HG03045 (cell line): Measurements from ENCODE around the gene TOMM6.

Experiments used
- ATAC-seq: cut with Tn5 transposase; IDR thresholded peaks from one replicate; pipeline ENCODE4 v1.9.1; 2021; ENCODE audit warnings: mild to moderate bottlenecking, moderate library complexity; ENCODE audit not compliant: unreplicated experiment

The TOMM6 gene

DNA sequence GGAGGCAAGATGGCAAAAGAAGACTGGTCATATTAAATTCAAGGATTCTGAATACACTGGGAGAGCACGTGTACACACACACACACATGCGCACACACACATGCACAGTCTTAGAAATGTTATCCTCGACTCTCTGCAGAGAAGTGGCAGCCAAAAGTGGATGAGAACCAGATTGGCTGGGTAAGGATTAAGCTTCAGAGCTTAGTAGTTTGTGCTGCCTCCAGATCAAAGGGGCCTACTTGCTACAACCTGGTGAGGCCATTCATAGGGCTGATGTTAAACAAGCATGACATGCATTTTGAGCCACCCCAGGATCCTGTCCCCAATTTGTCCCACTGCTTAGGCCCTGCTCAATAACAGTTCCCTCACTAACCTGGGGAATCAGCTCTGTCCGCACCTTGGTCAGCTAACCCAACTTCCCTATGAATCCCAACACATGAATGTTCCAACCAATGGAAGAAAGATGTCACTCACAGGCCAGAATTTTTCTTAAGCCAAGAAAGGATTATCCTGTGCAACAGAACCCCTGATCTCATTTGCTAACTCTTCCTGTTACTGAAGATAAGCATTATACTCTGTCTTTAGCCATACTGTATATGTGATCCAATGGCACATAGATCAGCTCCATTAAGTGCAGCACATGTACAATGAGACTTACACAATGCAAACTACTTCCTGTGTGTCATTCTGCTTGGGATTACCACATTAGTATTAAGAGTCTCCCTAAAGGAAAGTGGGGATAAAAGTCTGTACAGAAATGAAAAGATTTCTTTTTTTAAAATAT lies 31.0 kb downstream of the TOMM6 start:
- ATAC-seq = no peak

DNA sequence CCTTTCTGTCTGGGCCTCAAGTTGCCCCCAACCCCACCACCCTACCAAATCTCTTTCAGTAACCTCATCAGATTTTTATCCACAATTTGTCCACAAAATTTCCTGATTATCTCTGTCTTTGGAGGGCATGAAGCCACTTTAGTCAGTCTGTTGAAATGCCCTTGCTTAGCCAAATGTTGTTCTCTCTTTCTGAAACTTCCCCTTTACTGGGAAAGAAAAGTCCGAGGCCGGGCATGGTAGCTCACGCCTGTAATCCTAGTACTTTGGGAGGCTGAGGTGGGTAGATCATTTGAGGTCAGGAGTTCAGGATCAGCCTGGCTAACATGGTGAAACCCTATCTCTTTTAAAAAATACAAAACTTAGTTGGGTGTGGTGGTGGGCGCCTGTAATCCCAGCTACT lies 33.8 kb downstream of the TOMM6 start:
- ATAC-seq = no peak

DNA sequence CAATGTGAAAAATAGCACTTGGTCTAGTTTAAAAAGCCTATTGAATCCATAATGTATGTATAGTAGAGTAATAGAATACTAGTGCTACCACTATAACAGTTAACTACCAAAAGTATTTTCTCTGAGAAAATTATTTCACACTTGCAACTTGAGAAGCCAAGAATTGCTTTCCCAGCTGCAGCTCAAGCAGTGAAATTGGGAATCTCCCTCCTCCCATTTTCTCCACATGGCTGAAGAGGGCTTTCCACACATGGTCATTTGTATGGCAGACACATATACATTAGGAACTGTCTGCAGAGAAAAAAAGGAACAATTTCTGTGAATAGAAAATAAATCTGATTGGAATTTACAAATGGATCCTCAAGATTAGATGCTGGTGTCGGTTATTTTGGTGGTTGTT lies 34.5 kb downstream of the TOMM6 start:
- ATAC-seq = no peak

DNA sequence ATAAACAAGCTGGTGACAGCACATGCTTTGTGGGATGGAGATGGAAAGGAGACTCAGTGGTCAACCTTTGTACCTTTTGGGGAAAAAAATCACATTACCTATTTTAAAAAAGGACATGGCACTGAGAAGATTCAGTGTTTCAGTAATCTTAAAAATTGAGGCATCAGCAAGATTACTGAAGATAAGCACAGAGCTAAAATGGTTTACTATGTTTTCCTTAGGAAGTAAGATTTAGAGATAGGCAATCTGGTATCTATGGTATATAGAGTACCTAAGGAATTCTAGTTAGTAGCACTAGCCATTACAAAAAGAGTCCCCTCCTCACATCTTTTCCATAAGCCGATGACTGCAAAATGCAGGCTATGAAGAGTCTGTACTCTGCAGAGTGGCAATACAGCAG lies 35.7 kb downstream of the TOMM6 start:
- no peak for ATAC-seq

DNA sequence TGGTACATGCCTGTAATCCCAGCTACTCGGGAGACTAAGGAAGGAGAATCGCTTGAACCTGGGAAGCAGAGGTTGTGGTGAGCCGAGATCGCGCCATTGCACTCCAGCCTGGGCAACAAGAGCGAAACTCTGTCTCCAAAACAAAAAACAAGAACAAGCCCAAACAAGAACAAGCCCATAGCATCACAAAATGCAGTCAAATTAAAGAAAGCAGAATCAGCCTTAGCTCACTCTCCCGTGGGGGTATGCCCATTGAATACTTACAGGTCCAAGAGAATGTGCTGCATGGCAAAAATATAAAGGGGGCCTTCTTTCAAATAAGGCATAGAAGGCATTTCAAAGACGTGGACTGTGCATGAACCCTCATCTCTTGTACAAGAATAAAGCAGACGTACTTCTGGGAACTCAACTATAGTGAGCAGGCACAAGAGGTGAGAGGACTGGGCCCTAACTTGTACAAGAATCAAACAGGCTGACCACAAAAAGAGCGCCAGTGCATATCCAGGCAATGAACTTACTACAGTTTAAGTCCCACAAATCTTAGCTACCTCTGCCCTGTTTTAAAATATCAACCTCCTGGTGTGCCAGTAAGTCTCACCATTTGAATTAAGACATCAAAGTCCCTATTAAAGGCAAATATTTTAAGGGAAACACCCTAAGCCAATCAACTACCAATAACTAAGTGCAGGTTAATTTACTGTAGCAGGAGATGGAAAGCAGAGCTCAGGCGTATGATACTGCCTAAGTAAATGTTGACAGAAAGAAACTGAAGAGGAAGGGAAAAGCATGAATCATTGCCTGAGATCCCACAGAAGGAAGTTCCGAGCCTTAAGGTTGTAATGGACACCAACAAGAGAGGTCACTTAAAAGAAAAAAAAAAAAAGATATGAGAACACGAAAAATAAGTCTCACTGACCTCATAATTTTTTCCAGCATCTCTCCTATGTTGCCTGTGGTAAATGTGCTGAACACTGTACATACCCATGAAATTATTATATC lies 37.4 kb downstream of the TOMM6 start:
- no peak for ATAC-seq

DNA sequence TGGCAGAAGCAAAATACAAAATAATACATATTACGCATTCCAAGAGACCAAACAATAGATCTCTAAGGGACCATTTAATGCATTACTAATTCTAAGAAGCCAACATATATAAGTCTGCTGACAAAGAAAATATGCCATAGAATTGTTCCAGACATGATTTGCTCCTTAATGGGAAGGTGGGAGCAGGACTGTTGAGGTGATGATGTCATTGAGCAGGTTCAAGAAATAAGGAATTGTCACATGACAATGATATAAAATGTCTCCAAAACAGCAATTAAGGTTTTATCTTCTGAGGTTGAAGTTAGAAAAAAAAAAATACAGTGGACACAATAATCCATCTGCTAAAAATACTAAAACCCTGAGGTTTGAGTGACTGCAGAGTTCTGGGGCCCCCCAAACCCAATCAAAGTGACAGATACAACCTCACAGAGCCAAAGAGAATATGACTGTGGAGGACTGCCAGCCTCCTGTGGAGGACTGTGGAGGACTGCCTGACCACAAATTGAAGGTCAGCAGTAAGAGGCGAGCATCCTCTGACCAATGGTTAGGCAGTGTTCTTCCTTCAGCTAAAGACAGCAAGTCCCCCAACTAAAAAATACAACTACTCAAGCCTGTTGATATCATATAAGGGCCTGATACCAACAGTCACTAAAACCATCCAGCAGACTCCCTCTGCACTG lies 39.0 kb downstream of the TOMM6 start:
- no peak for ATAC-seq

DNA sequence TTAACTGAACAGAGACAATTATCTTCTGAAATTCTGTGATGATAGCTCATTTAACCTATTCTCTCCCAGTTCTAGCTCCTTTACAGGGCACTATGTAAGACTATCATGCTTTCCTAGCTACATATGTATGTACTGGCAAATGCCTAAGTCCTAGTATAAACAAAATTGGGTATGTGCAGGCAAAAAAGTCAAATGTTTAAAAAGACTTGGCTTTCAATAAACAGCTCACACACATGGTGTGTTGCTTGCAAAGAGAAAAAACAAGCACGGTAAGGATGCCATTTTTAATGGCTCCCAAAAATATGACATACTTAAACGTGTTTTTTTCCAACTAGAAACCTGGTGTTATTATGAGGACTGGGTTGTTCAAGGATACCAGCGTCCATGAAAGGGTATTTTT lies 44.8 kb downstream of the TOMM6 start:
- no peak for ATAC-seq

DNA sequence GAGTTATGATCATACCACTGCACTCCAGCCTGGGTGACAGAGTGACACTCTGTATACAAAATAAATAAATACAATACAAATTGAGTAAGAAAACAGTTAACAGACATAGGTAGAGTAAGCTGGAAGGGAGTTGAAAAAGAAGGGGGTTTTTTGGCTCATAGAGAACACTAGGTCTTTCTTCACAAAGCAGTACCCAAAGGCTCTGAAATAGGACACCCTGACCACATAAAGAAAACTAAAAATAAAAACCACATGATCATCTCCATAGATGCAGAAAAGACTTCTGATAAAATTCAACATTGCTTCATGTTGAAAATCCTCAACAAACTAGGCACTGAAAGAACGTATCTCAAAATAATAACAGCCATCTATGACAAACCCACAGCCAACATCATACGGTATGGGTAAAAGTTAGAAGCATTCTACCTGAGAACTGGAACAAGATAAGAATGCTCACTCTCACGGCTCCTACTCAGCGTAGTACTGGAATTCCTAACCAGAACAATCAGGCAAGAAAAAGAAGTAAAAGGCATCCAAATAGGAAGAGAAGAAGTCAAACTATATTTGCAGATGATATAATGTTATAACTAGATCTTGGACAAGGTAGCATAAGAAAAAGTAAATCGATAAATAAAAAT lies 48.6 kb downstream of the TOMM6 start:
- ATAC-seq = no peak

DNA sequence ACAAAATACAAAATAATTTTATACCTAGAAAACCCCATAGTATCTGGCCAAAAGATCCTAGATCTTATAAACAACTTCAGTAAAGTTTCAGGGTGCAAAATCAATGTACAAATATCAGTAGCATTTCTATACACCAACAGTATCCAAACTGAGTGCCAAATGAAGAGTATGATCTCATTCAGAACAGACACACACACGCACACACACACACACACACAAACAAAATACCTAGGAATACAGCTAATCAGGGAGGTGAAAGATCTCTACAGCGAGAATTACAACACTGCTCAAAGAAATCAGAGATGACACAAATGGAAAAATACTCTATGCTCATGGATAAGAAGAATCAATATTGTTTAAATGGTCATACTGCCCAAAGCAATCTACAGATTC lies 49.2 kb downstream of the TOMM6 start:
- ATAC-seq = no peak
